DOHH2 (cell line): ENCODE measurements around the gene NRROS.

ENCODE experiments used
- CTCF ChIP-seq: fragments of 200-600 bp; sonication (generic); IDR thresholded peaks from one replicate; pipeline ENCODE4 v1.5.1; 2014; ENCODE audit warnings: antibody characterized with exemption, mild to moderate bottlenecking, low read depth, low read length; ENCODE audit not compliant: poor library complexity, severe bottlenecking
- EZH2phosphoT487 ChIP-seq: fragments of 200-600 bp; sonication (generic); IDR thresholded peaks from 2 replicates; pipeline ENCODE4 v1.6.1; 2017; ENCODE audit warnings: borderline replicate concordance, mild to moderate bottlenecking, antibody characterized with exemption, low read length, moderate library complexity, mixed read lengths

GRCh38 chr3:196645897-196646665, 6.6 kb downstream of the NRROS start:
- TF ChIP-seq CTCF, result no peak
- TF ChIP-seq EZH2phosphoT487, result no peak
